Effector memory CD8-positive, alpha-beta T cell (primary cell): ENCODE results near the gene ZFPM1.

ENCODE experiments used
- ATAC-seq: fragments of 150-1000 bp; cut with Tn5 transposase; replicated peaks from 2 replicates; pipeline ENCODE4 v1.10.0; 2021; ENCODE audit warnings: mild to moderate bottlenecking, moderate library complexity
- DNase-seq, 3 experiments: peaks; one replicate each; pipeline ENCODE4 v3.0.0; 2021
- H3K27ac Mint-ChIP-seq, 2 donors: one replicate each; pipeline ENCODE4 v1.8.0; 2022; ENCODE audit warnings: mild to moderate bottlenecking in 2 of 2, mixed read lengths in 2 of 2, moderate library complexity in 2 of 2
- H3K27me3 Mint-ChIP-seq, 2 donors: one replicate each; pipeline ENCODE4 v1.8.0; 2022; ENCODE audit warnings: mixed read lengths in 2 of 2
- H3K36me3 Mint-ChIP-seq: one replicate; pipeline ENCODE4 v1.8.0; 2022; ENCODE audit warnings: mild to moderate bottlenecking, moderate library complexity, mixed read lengths; ENCODE audit not compliant: insufficient read depth
- H3K4me1 Mint-ChIP-seq, 2 donors: one replicate each; pipeline ENCODE4 v1.8.0; 2022; ENCODE audit warnings: low read depth in 2 of 2, mixed read lengths in 2 of 2
- H3K4me3 Mint-ChIP-seq, 2 donors: one replicate each; pipeline ENCODE4 v1.8.0; 2022; ENCODE audit warnings: mild to moderate bottlenecking in 2 of 2, mixed read lengths in 2 of 2, moderate library complexity in 2 of 2
- H3K9me3 Mint-ChIP-seq, 2 donors: one replicate each; pipeline ENCODE4 v1.8.0; 2022; ENCODE audit warnings: mixed read lengths in 2 of 2

The ZFPM1 gene

GRCh38 chr16:88432753-88433152, 20.3 kb upstream of the ZFPM1 start:
- ATAC-seq (no peak), DNase-seq (no peak)
- Mint-ChIP-seq H3K4me1 (peaks cover 0 to 8% of the 10 kb centered on the region in 2 donors), H3K27ac (no peak overlapping the region), H3K36me3 (peaks cover 4% of the 10 kb centered on the region), H3K27me3 (no peaks in the 10 kb centered on the region), H3K4me3 (no peak overlapping the region), H3K9me3 (no peaks in the 10 kb centered on the region)

DNA sequence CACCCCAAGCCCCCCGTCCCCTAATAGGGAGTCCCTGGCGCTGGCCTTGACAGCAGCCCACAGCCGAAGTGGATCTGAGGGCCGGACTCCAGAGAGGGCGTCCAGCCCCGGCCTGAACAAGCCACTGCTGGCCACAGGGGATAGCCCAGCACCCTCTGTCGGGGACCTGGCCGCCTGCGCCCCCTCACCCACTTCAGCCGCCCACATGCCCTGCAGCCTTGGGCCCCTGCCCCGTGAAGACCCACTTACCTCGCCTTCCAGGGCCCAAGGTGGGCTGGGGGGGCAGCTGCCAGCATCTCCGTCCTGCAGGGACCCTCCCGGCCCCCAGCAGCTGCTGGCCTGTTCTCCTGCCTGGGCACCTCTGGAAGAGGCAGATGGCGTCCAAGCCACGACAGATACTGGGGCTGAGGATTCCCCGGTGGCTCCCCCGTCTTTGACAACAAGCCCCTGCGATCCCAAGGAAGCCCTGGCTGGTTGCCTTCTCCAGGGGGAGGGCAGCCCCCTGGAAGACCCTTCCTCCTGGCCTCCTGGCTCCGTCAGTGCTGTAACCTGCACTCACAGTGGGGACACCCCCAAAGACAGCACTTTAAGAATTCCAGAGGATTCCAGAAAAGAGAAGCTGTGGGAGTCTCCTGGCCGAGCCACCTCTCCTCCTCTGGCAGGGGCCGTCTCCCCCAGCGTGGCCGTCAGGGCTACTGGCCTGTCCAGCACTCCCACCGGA, 19.3 kb upstream of the ZFPM1 start:
- Mint-ChIP-seq H3K36me3 (peaks cover 4% of the 10 kb centered on the region), H3K4me3 (no peak overlapping the region), H3K4me1 (peaks cover 0 to 8% of the 10 kb centered on the region in 2 donors), H3K27ac (no peak overlapping the region), H3K27me3 (no peaks in the 10 kb centered on the region), H3K9me3 (no peaks in the 10 kb centered on the region)
- ATAC-seq (no peak), DNase-seq (no peak)

DNA sequence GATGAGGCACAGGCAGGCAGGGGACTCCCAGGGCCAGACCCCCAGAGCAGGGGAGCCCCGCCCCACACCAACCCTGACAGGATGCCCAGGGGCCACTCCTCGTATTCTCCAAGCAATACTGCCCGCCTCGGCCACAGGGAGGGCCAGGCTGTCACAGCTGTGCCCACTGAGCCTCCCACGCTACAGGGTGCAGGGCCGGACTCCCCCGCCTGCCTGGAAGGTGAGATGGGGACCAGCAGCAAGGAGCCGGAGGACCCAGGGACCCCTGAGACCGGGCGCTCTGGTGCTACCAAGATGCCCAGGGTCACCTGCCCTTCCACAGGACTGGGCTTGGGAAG, 18.8 kb upstream of the ZFPM1 start:
- H3K4me1 Mint-ChIP-seq = peaks cover 0 to 8% of the 10 kb centered on the region in 2 donors
- H3K4me3 Mint-ChIP-seq = no peak overlapping the region
- H3K27ac Mint-ChIP-seq = no peak overlapping the region
- no peaks in the 10 kb centered on the region for H3K9me3 Mint-ChIP-seq
- DNase-seq (no peak), ATAC-seq (no peak)
- H3K27me3 Mint-ChIP-seq = no peaks in the 10 kb centered on the region
- peaks cover 4% of the 10 kb centered on the region for H3K36me3 Mint-ChIP-seq

- peaks cover 0 to 6% of the 10 kb centered on the region in 2 donors for H3K4me1 Mint-ChIP-seq
- no peaks in the 10 kb centered on the region for H3K27me3 Mint-ChIP-seq
- H3K27ac Mint-ChIP-seq = no peak overlapping the region
- no peaks in the 10 kb centered on the region for H3K9me3 Mint-ChIP-seq
- no peak for ATAC-seq
- H3K4me3 Mint-ChIP-seq = no peak overlapping the region
- DNase-seq = no peak
- peaks cover 4% of the 10 kb centered on the region for H3K36me3 Mint-ChIP-seq
Observed at GRCh38 chr16:88434746-88435145, 18.3 kb upstream of the ZFPM1 start.

- H3K27me3 Mint-ChIP-seq = no peaks in the 10 kb centered on the region
- no peak overlapping the region for H3K27ac Mint-ChIP-seq
- ATAC-seq (no peak), DNase-seq (no peak)
- peaks cover 4% of the 10 kb centered on the region for H3K36me3 Mint-ChIP-seq
- no peak overlapping the region for H3K4me3 Mint-ChIP-seq
- peaks cover 0 to 4% of the 10 kb centered on the region in 2 donors for H3K4me1 Mint-ChIP-seq
- no peaks in the 10 kb centered on the region for H3K9me3 Mint-ChIP-seq
Observed at GRCh38 chr16:88435437-88436355, 17.4 kb upstream of the ZFPM1 start.

- no peak for DNase-seq
- peaks cover 4% of the 10 kb centered on the region for H3K36me3 Mint-ChIP-seq
- no peak overlapping the region for H3K4me3 Mint-ChIP-seq
Observed at GRCh38 chr16:88436796-88437195, 16.3 kb upstream of the ZFPM1 start.

GRCh38 chr16:88437367-88437964, 15.6 kb upstream of the ZFPM1 start:
- Mint-ChIP-seq H3K27me3 (no peaks in the 10 kb centered on the region), H3K27ac (no peak overlapping the region), H3K4me1 (no peaks in the 10 kb centered on the region), H3K36me3 (peaks cover 4% of the 10 kb centered on the region), H3K9me3 (no peaks in the 10 kb centered on the region), H3K4me3 (no peak overlapping the region)
- peak; percentile 64 to 71 (median 71) for DNase-seq
- ATAC-seq = peak; percentile 81

More at GRCh38 chr16:88436796-88437195, 16.3 kb upstream of the ZFPM1 start:
- peaks cover 0 to 2% of the 10 kb centered on the region in 2 donors for H3K4me1 Mint-ChIP-seq
- no peaks in the 10 kb centered on the region for H3K27me3 Mint-ChIP-seq
- no peak overlapping the region for H3K27ac Mint-ChIP-seq
- no peaks in the 10 kb centered on the region for H3K9me3 Mint-ChIP-seq
- ATAC-seq = no peak

GRCh38 chr16:88438084-88438870, 14.8 kb upstream of the ZFPM1 start:
- Mint-ChIP-seq H3K9me3 (no peaks in the 10 kb centered on the region), H3K4me3 (no peak overlapping the region), H3K27me3 (no peaks in the 10 kb centered on the region), H3K27ac (no peak overlapping the region), H3K36me3 (peaks cover 4% of the 10 kb centered on the region), H3K4me1 (peaks cover 0 to 3% of the 10 kb centered on the region in 2 donors)
- ATAC-seq = no peak
- no peak for DNase-seq

- Mint-ChIP-seq H3K27me3 (no peaks in the 10 kb centered on the region), H3K9me3 (no peaks in the 10 kb centered on the region), H3K4me3 (no peak overlapping the region), H3K4me1 (peaks cover 0 to 5% of the 10 kb centered on the region in 2 donors), H3K36me3 (peaks cover 7% of the 10 kb centered on the region), H3K27ac (no peak overlapping the region)
- DNase-seq (no peak), ATAC-seq (no peak)
Observed at GRCh38 chr16:88439016-88439415, 14.1 kb upstream of the ZFPM1 start.

DNA sequence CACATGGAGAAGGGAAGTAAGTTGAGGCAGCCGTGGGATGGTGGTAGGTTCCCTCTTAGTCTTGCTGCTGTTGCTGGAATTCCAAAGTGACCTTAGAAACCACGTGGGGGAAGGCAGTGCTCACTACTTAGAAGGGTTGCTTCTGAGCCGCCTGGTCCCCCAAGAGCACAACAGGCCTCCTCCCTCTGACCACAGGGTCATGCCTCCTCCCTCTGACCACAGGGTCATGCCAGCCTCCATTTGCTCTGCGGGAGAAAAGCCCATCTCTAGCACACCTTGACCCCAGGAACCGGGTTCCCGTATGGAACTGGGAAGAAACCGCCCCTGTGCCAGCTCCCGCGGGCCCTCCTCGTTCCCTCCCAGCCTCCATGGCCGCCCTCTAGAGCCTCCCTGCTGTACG, 13.4 kb upstream of the ZFPM1 start:
- Mint-ChIP-seq H3K4me3 (no peak overlapping the region), H3K4me1 (peaks cover 0 to 5% of the 10 kb centered on the region in 2 donors), H3K27ac (no peak overlapping the region), H3K27me3 (no peaks in the 10 kb centered on the region), H3K9me3 (no peaks in the 10 kb centered on the region), H3K36me3 (peaks cover 7% of the 10 kb centered on the region)
- DNase-seq (no peak), ATAC-seq (no peak)

DNA sequence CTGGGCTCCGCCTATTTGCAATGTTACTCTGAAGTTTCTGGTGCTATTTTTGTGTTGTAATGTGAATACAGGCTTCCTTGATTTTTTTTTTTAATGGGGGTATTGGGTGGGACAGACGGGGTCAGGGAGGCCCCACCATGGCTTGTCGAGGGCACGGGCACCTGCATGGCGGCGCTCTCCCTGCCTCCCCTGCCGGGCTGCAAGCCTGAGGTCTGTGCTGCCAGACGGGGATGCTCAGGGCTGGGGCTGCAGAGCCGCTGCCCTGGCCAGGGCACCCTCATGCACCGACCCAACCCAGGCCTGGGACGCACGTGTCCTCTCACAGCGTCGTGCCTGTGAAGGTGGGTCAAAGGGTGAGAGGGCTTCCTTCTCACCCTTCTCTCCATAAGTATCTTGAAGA, 13.0 kb upstream of the ZFPM1 start:
- ATAC-seq (no peak), DNase-seq (no peak)
- Mint-ChIP-seq H3K27ac (no peak overlapping the region), H3K4me1 (peaks cover 0 to 5% of the 10 kb centered on the region in 2 donors), H3K27me3 (no peaks in the 10 kb centered on the region), H3K4me3 (no peak overlapping the region), H3K36me3 (peaks cover 7% of the 10 kb centered on the region), H3K9me3 (no peaks in the 10 kb centered on the region)

DNA sequence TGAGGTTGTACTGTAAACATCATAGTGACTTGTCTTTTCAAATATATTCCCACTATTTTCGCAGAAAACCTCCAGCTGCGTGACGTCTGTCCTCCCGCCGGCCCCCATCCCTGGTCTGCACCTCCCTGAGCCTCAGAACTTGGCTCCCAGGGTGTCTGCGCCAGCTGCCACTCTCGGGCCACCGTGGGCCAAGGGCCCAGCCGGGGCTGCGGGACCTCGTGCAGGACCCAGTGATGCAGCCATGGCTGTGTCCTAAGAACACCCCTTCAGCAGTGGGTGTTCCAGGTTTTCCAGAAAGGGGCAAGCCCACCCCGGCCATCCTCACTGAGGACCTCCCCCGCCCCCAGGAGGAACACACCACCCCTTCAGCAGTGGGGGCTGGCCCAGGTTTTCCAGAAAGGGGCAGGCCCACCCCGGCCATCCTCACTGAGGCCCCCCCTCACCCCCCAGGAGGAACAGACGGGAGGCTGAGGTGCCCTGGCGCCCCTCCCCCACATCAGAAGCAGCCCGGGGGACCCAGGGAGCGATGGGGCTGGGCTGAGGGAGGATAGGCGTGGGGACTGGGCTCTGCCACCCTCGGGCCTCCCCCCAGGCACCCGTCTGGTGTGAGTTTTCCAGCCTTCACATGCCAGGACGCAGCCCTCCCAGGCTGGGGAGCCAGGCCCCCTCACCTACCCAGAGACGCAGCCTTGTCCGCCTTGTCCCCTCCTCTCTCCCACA, 12.2 kb upstream of the ZFPM1 start:
- Mint-ChIP-seq H3K4me1 (peaks cover 0 to 5% of the 10 kb centered on the region in 2 donors), H3K27ac (peak overlapping the region in 1 of 2 donors; percentile 68), H3K36me3 (peaks cover 7% of the 10 kb centered on the region), H3K27me3 (no peaks in the 10 kb centered on the region), H3K9me3 (no peaks in the 10 kb centered on the region), H3K4me3 (no peak overlapping the region)
- ATAC-seq = no peak
- DNase-seq = no peak
